ENCODE results near the gene CD40. TPM values are rescaled to one million over a fixed set of nuclear protein-coding genes. Genes with fewer than 3 reads are reported as not detected.

CD40 gene
- total RNA-seq, 4 donors from 2014 or later = 7.2 to 13.0 (median 8.2) TPM

DNA sequence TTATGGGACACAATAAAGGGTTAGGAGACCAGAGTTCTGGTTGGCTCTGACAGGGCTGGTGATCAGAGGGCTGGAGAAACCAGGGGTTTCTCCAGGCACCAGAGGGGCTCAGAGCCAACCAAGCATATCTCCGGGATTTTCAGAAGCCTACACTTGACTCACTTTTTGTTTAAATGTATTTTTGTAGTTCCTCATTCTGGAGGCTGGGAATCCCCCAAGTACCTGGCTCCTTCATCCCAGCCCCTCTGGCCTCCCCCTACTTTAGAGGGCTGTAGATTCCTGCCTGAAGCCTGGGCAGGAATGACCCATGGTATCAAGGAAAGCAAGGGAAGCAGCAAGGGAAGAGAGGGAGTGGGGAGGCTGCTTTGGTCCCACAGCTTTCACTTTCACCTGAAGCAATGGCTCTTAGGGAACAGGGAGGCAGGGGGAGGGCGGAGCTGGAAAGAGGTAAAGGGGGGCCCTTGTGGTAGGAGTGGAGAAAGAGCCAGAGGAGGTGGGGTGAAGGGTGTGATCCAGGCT, 973 bp downstream of the CD40 start:
- Histone ChIP-seq H3K9me3 (no peaks in the 10 kb centered on the region), H3K4me3 (peak overlapping the region; percentile 59 to 86 (median 70)), H3K36me3 (no peaks in the 10 kb centered on the region), H3K4me1 (peaks cover 10 to 46% of the 10 kb centered on the region in 2 donors), H3K27ac (peak overlapping the region; percentile 84 to 87 (median 85)), H3K27me3 (no peaks in the 10 kb centered on the region)
- no peak for ATAC-seq
- intact Hi-C loops (cut with DNase I; ENCODE audit: low total_unique reads) (no loop called here), in situ Hi-C loops (cut with MboI; ENCODE audit: low sequenced_read_pairs in 4 of 4) (no loop called here)
- no peak for DNase-seq
- no peak for TF ChIP-seq POLR2A (IDR thresholded peaks at IDR 0.05)
- TF ChIP-seq, protein P1, sequence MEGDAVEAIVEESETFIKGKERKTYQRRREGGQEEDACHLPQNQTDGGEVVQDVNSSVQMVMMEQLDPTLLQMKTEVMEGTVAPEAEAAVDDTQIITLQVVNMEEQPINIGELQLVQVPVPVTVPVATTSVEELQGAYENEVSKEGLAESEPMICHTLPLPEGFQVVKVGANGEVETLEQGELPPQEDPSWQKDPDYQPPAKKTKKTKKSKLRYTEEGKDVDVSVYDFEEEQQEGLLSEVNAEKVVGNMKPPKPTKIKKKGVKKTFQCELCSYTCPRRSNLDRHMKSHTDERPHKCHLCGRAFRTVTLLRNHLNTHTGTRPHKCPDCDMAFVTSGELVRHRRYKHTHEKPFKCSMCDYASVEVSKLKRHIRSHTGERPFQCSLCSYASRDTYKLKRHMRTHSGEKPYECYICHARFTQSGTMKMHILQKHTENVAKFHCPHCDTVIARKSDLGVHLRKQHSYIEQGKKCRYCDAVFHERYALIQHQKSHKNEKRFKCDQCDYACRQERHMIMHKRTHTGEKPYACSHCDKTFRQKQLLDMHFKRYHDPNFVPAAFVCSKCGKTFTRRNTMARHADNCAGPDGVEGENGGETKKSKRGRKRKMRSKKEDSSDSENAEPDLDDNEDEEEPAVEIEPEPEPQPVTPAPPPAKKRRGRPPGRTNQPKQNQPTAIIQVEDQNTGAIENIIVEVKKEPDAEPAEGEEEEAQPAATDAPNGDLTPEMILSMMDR (IDR thresholded peaks at IDR 0.05 in 4 of 5, conservative IDR thresholded peaks at IDR 0.05 in 1 of 5) = no peak

DNA sequence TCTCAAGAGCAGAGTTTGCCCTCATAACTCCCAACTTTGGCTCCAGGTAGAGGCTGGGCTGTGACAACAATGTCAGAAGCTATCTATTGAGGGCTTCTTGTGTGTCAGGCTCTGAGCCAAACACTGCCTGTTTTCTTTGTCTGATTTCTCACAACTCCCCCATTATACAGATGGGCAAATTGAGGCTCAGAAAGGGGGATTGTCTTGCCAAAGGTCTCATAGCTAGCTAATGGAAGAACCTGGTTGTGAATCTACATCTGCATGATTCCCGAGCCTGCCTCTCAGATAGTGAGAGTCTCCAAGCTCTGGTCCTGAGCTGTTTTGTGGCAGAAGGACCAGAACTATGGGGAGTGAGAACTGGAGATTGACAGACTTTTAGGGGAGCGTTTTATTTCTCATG, 1.4 kb downstream of the CD40 start:
- ATAC-seq (no peak), DNase-seq (no peak)
- in situ Hi-C loops (cut with MboI; ENCODE audit: low sequenced_read_pairs in 4 of 4) (no loop called here), intact Hi-C loops (cut with DNase I; ENCODE audit: low total_unique reads) (no loop called here)
- Histone ChIP-seq H3K27me3 (no peaks in the 10 kb centered on the region), H3K9me3 (no peaks in the 10 kb centered on the region), H3K4me1 (peaks cover 10 to 46% of the 10 kb centered on the region in 2 donors), H3K4me3 (no peak overlapping the region), H3K27ac (peak overlapping the region; percentile 84 to 87 (median 85)), H3K36me3 (no peaks in the 10 kb centered on the region)
- TF ChIP-seq, protein P1 (IDR thresholded peaks at IDR 0.05 in 4 of 5, conservative IDR thresholded peaks at IDR 0.05 in 1 of 5) = no peak
- TF ChIP-seq POLR2A (IDR thresholded peaks at IDR 0.05) = no peak

DNA sequence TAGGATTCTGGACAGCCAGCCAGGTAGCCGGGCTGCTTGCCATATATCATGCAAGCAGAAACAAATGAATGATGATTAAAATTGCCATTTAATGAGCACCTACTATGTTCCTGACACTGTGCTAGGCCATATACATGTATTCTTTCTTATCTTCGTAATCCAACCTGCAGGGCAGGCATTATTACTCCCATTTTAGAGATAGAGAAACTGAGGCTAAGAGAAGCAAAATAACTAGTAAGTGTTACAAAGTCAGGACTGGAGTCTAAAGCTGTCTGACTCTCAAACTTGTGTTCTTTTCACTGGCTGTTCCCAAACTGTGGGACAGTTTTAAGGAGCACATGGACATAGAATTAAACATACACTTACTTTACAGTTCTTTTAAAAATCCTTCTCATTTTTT, 2.0 kb downstream of the CD40 start:
- no peak overlapping the region for H3K4me3 ChIP-seq
- in situ Hi-C loops (cut with MboI; ENCODE audit: low sequenced_read_pairs in 4 of 4) = loop anchor here in 1 of 4 donors (10.0 kb wide), 1 partner anchor 235 kb away; no protein-coding TSS in a partner anchor
- intact Hi-C loops (cut with DNase I; ENCODE audit: low total_unique reads) = no loop called here
- H3K36me3 ChIP-seq = no peaks in the 10 kb centered on the region
- peaks cover 10 to 46% of the 10 kb centered on the region in 2 donors for H3K4me1 ChIP-seq
- no peaks in the 10 kb centered on the region for H3K9me3 ChIP-seq
- DNase-seq (no peak), ATAC-seq (no peak)
- peak overlapping the region in 3 of 4 donors; percentile 7 to 85 (median 40) for H3K27ac ChIP-seq
- no peaks in the 10 kb centered on the region for H3K27me3 ChIP-seq
- TF ChIP-seq POLR2A (IDR thresholded peaks at IDR 0.05) = no peak
- TF ChIP-seq, protein P1 (IDR thresholded peaks at IDR 0.05 in 4 of 5, conservative IDR thresholded peaks at IDR 0.05 in 1 of 5) = no peak

DNA sequence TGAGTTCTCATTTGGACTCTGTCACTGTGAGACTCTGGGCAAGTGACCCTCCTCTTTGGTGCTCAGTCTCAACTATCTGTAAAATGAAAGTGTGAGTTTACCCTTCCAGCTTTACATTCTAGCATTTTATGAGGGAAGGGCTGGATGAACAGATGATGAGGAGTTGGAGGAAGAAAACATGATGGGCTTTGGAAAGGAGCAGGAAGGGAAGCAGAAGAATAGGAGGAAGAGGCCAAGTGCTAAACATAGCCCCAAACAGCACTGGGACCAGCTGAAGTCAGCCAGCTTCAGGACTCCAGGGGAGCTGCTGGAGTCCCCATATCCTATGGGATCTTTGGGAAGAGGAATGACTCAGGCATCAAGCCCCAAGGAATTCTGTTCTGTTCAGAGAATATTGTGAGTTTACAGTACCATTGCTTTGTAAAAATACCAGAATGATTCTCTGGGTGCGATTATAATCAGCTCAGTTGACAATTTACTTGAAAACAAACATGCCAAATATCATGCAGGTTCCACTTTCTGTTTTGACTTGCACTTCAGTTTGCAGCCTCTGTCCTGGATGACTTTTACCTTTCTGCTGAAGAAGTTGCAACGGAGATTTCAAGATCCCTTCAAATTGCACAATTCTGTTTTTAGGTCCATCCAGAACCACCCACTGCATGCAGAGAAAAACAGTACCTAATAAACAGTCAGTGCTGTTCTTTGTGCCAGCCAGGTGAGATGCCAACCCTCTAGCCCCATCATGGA, 3.2 kb downstream of the CD40 start:
- in situ Hi-C loops (cut with MboI; ENCODE audit: low sequenced_read_pairs in 4 of 4) = loop anchor here in 1 of 4 donors (10.0 kb wide), 1 partner anchor 233 kb away; no protein-coding TSS in a partner anchor
- intact Hi-C loops (cut with DNase I; ENCODE audit: low total_unique reads) = no loop called here
- no peaks in the 10 kb centered on the region for H3K36me3 ChIP-seq
- no peaks in the 10 kb centered on the region for H3K27me3 ChIP-seq
- peak overlapping the region in 3 of 4 donors; percentile 7 to 43 (median 40) for H3K27ac ChIP-seq
- H3K4me3 ChIP-seq = no peak overlapping the region
- no peak for ATAC-seq
- H3K4me1 ChIP-seq = peaks cover 10 to 46% of the 10 kb centered on the region in 2 donors
- H3K9me3 ChIP-seq = no peaks in the 10 kb centered on the region
- no peak for TF ChIP-seq POLR2A (IDR thresholded peaks at IDR 0.05)
- TF ChIP-seq, protein P1 (IDR thresholded peaks at IDR 0.05 in 4 of 5, conservative IDR thresholded peaks at IDR 0.05 in 1 of 5) = no peak
- no peak for DNase-seq

Measured in gastrocnemius medialis (tissue), 4 donors.